GM21390 (cell line): Measurements from ENCODE around the gene ZNF343.

Source experiments
- ATAC-seq: cut with Tn5 transposase; IDR thresholded peaks from one replicate; pipeline ENCODE4 v1.9.1; 2021; ENCODE audit not compliant: unreplicated experiment

The ZNF343 gene

DNA sequence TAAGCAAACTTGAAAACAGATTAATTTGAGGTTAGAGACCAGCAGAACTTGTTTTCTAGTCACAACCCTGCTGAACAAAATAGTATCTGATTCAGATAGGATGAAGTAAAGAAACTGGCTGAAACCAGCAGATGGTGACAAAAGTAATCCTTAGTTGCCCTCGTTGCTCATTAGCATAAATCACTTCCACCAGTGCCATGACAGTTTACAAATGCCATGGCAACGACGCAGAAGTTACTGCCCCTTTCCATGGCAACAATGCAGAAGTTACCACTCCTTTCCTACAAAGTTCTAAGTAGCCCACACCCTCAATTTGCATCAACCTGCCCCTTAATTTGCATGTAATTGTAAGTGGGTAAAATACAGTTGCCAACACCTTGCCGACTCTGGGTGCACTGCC, 61.9 kb downstream of the ZNF343 start:
- no peak for ATAC-seq
